NCI-H1105 (cell line): ENCODE results near the gene UQCR11.

Experiments used
- DNase-seq: peaks from one replicate; lab custom pipeline; 2025; lab: John Stamatoyannopoulos, UW

The UQCR11 gene

DNA sequence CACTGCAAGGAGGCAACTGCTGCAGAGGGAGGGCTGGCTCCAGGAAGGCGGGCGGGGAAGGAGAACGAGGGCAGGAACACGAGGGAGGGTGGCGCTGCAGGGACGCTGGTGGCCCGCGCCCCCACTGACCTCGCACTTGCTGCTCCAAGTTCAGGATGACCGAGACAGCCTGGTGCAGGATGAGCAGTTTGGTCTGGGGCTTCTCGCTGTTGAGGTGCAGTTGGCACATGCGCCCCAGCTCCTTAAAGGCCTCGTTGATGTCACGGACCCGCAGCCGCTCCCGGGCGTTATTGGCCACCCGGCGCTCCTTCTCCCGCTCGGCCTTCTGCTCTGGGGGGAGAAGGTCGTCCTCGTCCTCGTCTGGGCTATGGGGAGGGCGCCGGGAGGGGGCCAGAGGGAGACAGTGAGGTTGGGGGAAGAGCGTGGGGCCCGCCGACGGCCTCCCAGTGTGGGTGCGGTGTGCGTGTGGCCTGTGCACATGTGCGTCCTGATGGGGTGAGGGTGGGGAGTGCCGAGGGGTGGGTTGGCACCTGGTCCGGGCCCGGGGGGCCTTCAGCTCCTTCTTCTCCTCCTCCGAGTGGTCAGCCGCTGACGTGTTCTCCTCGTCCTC lies 10.0 kb upstream of the UQCR11 start:
- DNase-seq = no peak

- DNase-seq = no peak
Observed at GRCh38 chr19:1613808-1614570, 8.7 kb upstream of the UQCR11 start.

DNA sequence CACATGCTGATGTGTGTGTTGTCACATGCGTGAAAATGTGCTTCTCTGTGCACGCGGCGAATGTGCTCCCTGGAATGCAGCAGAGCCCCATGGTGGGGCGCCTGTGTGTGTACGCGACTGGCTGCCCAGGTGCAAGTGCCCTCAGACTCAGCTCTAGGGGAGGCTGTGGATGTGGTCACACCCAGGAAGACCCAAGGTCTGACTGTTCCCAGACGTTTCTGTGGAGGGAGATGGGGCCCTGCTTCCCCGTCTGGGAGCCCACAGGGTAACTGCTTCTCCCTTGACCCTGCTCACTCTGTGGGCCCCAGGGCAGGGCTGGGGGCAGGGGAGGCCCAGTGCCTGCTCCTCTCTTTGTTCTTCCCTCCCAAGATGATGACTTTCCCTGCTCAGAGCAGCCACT lies 7.9 kb upstream of the UQCR11 start:
- no peak for DNase-seq

DNA sequence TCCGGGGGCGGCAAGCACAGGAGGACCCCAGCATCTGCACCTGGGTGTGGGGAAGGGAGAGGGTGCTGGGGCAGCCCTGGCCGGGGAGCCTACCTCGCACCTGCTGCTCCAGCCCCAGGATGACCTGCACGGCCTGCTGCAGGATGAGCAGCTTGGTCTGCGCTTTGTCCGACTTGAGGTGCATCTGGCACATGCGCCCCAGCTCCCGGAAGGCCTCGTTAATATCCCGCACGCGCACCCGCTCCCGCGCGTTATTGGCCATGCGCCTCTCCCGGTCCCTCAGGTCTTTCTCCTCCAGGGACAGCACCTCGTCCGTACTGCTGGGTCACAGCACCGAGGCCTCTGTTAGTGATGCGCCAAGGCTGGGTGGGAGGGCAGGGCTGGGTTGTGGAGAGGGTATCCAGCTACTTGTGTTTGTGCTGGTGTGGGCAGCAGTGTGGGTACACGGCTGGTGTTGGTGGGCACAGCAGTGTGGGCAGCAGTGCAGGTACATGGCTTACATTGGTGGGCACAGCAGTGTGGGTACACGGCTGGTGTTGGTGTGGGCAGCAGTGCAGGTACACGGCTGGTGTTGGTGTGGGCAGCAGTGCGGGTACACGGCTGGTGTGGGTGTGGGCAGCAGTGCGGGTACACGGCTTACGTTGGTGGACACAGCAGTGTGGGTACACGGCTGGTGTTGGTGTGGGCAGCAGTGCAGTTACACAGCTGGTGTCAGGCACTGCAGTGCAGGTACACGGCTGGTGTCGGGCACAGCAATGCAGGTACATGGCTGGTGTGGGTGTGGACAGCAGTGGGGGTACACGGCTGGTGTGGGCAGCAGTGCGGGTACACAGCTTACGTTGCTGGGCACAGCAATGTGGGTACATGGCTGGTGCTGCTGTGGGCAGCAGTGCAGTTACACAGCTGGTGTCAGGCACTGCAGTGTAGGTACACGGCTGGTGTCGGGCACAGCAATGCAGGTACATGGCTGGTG lies 7.1 kb upstream of the UQCR11 start:
- DNase-seq = no peak

- no peak for DNase-seq
Observed at GRCh38 chr19:1611353-1611752, 6.1 kb upstream of the UQCR11 start.

- no peak for DNase-seq
Observed at GRCh38 chr19:1610579-1610978, 5.3 kb upstream of the UQCR11 start.

GRCh38 chr19:1609680-1610474 lies 4.6 kb upstream of the UQCR11 start:
- DNase-seq = no peak

GRCh38 chr19:1609103-1609396 lies 3.8 kb upstream of the UQCR11 start:
- DNase-seq = no peak

GRCh38 chr19:1608359-1609102 lies 3.3 kb upstream of the UQCR11 start:
- no peak for DNase-seq

- DNase-seq = no peak
Observed at GRCh38 chr19:1606138-1606651, 933 bp upstream of the UQCR11 start.

GRCh38 chr19:1602091-1602707 lies 3.1 kb downstream of the UQCR11 start:
- no peak for DNase-seq

GRCh38 chr19:1601613-1602064 lies 3.6 kb downstream of the UQCR11 start:
- DNase-seq = no peak

GRCh38 chr19:1599460-1599846 lies 5.8 kb downstream of the UQCR11 start:
- DNase-seq = no peak

DNA sequence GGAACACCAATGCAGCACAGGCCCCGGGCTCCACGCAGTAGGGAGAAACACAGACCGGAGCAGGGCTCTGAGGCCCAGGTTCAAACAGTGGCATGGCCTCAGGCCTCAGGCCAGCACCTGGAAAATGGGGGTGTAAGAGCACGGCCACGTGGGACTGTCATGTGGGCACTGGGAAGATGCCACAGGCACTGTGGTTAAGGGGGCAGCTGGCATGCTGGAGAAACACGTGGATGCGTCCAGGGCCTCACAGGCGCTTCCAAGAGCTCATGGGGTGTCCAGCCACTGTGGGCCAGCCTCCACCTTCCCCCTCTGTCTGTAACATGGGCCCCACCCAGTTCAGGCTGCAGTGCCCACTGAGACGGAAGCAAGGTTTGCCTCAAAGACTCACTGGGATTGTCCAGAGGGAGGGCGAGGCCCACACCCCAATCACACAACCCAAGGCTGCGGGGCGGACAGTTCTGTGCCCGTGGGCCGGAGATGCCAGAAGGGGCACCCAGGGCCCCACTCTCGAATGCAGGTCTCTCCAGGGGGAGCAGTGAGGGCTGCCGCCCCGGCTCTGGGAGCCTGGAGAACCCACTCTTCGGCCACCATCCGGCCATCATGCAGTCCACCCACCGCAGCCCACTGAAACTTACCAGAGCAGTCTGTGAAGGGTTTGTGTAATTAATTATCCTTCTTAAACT lies 6.3 kb downstream of the UQCR11 start:
- DNase-seq = no peak

DNA sequence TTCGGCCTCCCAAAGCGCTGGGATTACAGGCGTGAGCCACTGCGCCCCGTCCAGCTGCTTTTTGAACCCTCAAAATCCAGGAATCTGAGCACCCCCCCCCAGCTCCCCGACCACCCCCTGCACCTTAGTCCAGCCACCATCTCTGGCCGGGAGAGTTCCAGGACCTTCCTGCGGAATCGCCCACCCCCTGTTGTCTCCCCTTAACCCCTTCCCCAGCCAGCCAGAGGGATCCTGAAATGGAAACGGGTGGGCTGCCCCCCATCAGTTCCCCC lies 11.8 kb downstream of the UQCR11 start:
- DNase-seq = no peak

DNA sequence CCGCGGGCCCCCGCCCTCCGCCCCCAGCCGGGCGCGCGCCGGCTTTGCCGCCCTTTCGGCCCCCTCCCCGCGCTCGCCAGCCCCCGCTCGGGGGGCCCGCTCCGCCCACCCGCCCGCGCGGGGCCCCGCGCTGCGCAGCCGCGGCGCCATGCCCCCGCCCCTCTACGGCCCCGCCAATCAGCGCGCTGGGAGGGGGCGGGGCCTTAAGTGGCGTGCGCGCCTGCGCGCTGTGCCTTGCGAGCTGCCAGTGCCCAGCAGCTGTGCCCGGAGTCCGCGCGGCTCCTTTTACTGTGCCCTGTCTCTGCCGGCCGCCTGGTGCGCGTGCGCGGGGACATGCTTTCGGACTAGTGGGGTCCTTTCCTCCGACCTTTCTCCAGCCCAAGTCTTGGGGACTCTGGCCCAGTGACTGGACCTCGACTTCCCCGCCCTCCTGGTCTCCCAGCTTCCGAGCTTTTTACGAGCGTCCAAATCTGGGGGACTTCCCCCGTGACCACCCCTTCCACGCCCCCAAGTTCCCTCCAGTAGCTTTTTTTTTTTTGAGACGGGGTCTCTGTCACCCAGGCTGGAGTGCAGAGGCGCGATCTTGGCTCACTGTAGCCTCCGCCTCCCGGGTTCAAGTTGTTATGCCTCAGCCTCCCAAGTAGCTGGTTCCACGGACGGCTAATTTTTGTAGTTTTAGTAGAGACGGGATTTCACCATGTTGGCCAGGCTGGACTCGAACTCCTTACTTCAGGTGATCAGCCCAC lies 12.3 kb downstream of the UQCR11 start, which contains the start of gene MBD3:
TSS of gene MBD3 (minus strand) at position 111 of the 746 bp plus-strand sequence. CDS start 234 bp downstream, outside the sequence.
- DNase-seq = peak; percentile 95

DNA sequence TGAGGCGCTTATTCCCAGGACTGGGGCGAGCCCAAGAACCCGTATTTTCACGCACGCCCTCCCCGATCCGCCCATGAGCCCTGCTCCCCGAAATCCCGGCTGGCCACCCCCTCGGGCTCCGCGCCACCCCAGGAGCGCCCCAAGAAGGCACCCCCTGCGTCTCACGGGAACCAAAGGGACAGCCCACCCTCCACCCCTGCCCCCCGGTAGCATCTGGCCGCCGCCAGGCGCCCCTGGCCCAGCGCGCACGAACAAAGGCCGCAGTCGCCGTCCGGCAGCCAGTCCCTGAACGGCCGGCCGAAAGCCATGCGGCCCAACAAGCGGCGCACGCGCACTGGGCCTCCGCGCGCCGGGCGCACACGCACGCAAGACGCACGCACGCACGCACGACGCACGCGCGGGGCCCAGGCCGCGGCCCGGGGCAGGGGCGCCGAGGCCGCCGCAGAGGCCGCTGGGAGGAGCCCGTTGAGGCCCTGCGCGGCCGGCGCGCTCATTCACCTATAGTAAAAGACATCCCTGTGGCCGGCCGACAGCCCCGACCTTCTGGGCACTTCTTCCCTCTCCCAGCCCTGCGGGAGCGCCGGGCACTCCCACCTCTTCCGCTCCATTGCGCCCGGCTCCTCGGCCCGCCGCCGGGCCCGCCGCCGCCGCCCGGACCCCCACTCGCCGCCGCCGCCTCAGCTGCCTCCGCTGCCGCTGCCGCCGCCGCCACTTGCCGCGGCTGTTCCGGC lies 13.1 kb downstream of the UQCR11 start:
- DNase-seq = peak; percentile 75

DNA sequence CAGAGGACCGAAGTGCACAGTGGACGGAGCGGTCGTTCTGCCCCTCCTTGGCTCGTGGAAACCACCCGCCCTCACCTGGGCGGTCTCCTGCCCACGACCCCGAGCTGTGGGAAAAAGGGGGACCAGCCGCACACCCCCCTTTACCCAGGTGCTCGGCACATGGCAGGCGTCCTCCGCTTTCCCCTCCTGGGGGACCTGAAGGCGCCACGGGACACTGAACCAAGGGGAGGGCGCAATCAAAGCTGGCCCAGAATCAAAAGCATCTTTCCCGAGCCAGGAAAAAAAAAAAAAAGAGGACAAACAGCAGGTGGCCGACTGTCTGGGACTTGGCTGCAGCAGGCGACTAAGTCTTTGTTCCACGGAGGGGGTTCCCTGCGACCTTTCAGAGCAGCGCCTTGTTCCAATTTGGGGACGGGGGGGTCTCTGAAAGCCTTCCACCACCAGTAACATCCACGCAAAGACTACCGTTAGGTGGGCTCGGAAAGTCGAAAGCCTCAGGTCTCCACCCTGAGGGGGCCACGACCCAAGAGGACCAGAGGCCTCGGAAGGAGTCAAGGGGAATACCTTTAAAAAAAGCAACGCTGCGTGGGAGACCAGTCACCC lies 13.7 kb downstream of the UQCR11 start:
- DNase-seq = peak; percentile 51
